ENCODE measurements around the gene FTO.

FTO gene

DNA sequence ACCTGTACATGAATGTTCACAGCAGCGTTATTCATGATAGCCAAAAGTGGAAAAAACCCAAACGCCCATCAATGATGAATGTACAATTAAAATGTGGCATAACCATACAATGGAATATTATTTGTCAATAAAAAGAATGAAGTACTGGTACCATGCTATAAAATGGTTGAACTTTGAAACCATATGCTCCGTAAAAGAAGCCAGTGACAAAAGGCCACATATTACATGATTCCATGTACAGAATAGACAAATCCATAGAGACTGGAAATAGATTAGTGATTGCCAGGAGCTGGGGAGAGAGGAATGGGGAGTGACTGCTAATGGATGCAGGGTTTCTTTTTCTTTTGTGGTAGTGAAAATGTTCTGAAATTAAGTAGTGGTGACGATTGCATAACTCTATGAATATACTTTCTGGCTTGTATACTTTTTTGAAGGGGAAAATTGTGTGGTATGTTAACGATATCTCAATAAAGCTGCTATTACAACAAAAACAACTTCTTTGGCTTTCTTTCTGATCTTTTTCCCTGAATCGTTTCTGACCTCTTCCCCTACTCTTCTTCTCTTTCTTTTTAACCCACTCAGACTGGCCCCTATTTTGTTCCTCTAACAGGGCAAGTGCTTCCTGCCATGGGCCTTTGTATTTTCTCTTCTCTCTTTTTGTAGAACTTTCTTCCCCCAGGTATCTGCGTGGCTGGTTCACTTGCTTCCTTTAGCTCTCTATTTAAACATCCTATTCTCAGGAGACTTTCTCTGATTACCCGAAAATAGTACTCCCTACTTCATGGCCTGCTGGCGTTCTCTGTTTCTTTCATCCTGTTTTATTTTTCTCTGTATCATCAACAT is 67.9 kb downstream of the FTO start:
- no peaks in the 10 kb centered on the region for H3K36me3 Mint-ChIP-seq
- H3K4me1 Mint-ChIP-seq, result peaks cover 17% of the 10 kb centered on the region
- H3K27ac Mint-ChIP-seq, result no peak overlapping the region
- DNase-seq, result no peak
- H3K4me3 Mint-ChIP-seq, result no peak overlapping the region
- H3K27me3 Mint-ChIP-seq, result no peaks in the 10 kb centered on the region
- H3K9me3 Mint-ChIP-seq, result no peaks in the 10 kb centered on the region
- CTCF ChIA-PET, result interaction anchor here (0.6 kb wide), 2 partner anchors 119 to 864 kb away, joined by 3 read pairs; no protein-coding TSS in a partner anchor

DNA sequence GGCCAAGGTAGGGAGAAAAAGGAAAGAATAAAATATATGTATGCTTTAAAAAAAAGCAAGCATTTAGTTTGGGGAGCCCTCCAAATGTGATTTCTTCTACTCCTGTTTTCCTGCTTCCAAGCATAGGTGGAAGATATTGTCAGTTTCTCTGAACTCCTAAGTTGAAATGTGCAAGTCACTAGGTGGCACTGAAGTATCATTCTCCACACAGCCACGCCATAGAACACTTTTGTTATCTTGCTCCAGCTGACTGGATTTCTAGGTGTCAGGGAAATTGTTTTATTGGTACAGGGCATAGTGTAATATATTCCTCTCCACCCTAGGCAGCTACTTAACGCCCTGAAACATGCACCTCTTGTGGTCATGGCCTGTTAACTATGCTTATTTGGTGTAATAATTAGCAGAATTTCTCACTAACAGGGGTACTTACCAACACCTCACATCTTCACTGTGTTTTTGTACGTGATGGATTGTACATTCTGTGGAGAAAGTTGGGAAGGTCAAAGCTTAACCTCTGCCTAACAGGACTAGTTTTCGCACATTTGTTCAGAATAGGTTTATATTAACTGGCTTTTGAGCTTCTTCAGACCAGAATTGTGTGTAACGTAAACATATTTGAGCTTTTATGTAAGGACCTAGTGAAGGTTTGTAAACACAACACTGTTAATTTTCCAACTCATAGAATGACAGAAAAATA is 69.3 kb downstream of the FTO start:
- H3K27me3 Mint-ChIP-seq, result no peaks in the 10 kb centered on the region
- no peak overlapping the region for H3K4me3 Mint-ChIP-seq
- CTCF ChIA-PET, result interaction anchor here (0.7 to 1.5 kb wide), 8 partner anchors 11 to 507 kb away, joined by 3 to 6 read pairs (median 3); partner anchors contain the start of genes FTO and RPGRIP1L
- H3K27ac Mint-ChIP-seq, result no peak overlapping the region
- no peaks in the 10 kb centered on the region for H3K36me3 Mint-ChIP-seq
- DNase-seq, result peak; percentile 48
- peaks cover 14% of the 10 kb centered on the region for H3K4me1 Mint-ChIP-seq
- H3K9me3 Mint-ChIP-seq, result no peaks in the 10 kb centered on the region

DNA sequence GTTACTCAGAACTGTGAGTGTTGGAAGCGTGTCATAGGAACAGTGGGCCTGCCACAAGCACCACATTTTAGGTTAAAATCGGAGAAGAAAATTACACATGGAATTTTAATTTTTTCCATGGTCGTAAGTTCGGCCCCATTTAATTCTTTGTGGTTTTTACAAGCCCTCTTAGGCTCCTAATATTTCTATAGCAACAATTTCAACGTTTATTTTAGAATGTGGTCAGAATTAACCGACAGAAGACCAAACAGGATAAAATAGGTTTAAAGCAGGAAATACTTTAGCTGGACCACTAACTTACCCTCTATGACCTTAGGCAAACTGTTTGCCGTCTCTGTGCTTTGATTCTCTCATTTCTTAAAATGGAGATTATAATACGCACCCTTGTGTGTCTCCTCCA is 69.9 kb downstream of the FTO start:
- no peak for DNase-seq
- Mint-ChIP-seq H3K4me1 (peaks cover 9% of the 10 kb centered on the region), H3K4me3 (no peak overlapping the region), H3K36me3 (no peaks in the 10 kb centered on the region), H3K27me3 (no peaks in the 10 kb centered on the region), H3K9me3 (no peaks in the 10 kb centered on the region), H3K27ac (no peak overlapping the region)
- CTCF ChIA-PET, result interaction anchor here (0.7 to 1.5 kb wide), 7 partner anchors 10 to 506 kb away, joined by 3 to 6 read pairs (median 3); no protein-coding TSS in a partner anchor

GRCh38 chr16:53775106-53775820 is 71.3 kb downstream of the FTO start:
- no peak for DNase-seq
- CTCF ChIA-PET, result interaction anchor here (1.2 to 1.5 kb wide), 2 partner anchors 173 to 226 kb away, joined by 3 read pairs; no protein-coding TSS in a partner anchor
- H3K4me3 Mint-ChIP-seq, result no peak overlapping the region
- H3K27ac Mint-ChIP-seq, result no peak overlapping the region
- H3K4me1 Mint-ChIP-seq, result peaks cover 5% of the 10 kb centered on the region
- H3K27me3 Mint-ChIP-seq, result no peaks in the 10 kb centered on the region
- no peaks in the 10 kb centered on the region for H3K9me3 Mint-ChIP-seq
- no peaks in the 10 kb centered on the region for H3K36me3 Mint-ChIP-seq

DNA sequence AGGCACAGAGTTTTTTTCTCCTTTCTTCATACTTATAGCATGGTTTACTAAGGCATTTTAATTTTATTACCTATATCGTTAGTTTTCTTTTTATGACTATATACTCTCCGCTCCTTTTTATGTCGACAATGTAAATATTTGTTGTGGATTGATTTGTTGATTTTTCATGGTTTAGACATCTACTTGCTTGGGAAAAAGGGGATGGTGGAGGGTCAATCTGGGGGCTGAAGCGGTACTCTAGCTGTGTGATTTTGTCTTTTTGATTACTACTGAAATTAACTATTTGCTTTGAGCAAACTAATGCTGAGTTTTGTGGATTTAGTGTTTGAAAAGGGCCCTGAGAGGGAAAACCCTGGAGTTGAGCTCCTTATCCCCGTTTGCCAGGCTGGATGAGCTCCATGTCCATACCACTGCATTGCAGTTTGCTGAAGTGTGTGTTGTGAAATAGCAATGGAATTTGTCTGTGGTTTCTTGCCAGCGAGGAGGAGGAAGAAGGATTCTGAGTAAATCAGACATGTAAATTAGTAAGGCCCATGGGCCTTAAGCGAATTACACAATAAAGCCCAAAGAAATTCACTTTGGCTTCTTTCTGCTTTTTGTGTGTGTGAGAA is 72.0 kb downstream of the FTO start:
- Mint-ChIP-seq H3K27ac (no peak overlapping the region), H3K36me3 (no peaks in the 10 kb centered on the region), H3K27me3 (no peaks in the 10 kb centered on the region), H3K9me3 (no peaks in the 10 kb centered on the region), H3K4me3 (no peak overlapping the region), H3K4me1 (peaks cover 5% of the 10 kb centered on the region)
- CTCF ChIA-PET, result no interaction called here
- DNase-seq, result no peak

- DNase-seq, result no peak
- Mint-ChIP-seq H3K36me3 (peaks cover 2% of the 10 kb centered on the region), H3K9me3 (no peaks in the 10 kb centered on the region), H3K27me3 (no peaks in the 10 kb centered on the region), H3K27ac (no peak overlapping the region), H3K4me3 (no peak overlapping the region), H3K4me1 (peaks cover 3% of the 10 kb centered on the region)
- CTCF ChIA-PET, result no interaction called here
Measured at GRCh38 chr16:53779186-53779585, 75.2 kb downstream of the FTO start.

- Mint-ChIP-seq H3K27ac (no peak overlapping the region), H3K36me3 (peaks cover 2% of the 10 kb centered on the region), H3K27me3 (no peaks in the 10 kb centered on the region), H3K4me1 (no peaks in the 10 kb centered on the region), H3K9me3 (no peaks in the 10 kb centered on the region), H3K4me3 (no peak overlapping the region)
- DNase-seq, result no peak
- CTCF ChIA-PET, result no interaction called here
Measured at GRCh38 chr16:53780051-53780450, 76.1 kb downstream of the FTO start.

GRCh38 chr16:53781023-53781605 is 77.2 kb downstream of the FTO start:
- CTCF ChIA-PET, result no interaction called here
- DNase-seq, result no peak
- Mint-ChIP-seq H3K27me3 (no peaks in the 10 kb centered on the region), H3K36me3 (peaks cover 4% of the 10 kb centered on the region), H3K9me3 (no peaks in the 10 kb centered on the region), H3K4me3 (no peak overlapping the region), H3K4me1 (no peaks in the 10 kb centered on the region), H3K27ac (no peak overlapping the region)

DNA sequence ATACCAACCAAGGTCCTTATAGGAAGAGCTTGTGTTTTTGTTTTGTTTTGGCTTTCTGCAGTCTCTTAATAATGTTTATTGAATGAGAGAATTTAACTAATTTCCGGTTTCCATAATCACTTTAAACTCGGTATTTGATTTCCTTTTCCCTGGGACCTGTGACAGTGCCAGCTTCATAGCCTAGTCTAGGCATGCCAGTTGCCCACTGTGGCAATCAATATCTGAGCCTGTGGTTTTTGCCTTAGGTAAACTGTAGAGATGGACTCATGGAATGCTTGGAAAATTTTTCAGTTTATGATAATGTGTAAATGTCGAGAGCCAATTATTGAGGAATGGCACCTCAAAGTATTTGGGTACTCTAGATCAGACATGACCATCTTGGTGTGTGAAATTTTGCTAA is 78.2 kb downstream of the FTO start:
- DNase-seq, result no peak
- CTCF ChIA-PET, result interaction anchor here (0.5 kb wide), 1 partner anchor 13 kb away, joined by 3 read pairs; no protein-coding TSS in a partner anchor

GRCh38 chr16:53784291-53784690 is 80.3 kb downstream of the FTO start:
- Mint-ChIP-seq H3K9me3 (no peaks in the 10 kb centered on the region), H3K27ac (no peak overlapping the region), H3K27me3 (no peaks in the 10 kb centered on the region), H3K4me3 (no peak overlapping the region), H3K36me3 (peaks cover 4% of the 10 kb centered on the region), H3K4me1 (no peaks in the 10 kb centered on the region)
- CTCF ChIA-PET, result interaction anchor here (1.4 to 1.9 kb wide), 2 partner anchors 11 to 30 kb away, joined by 3 to 5 read pairs; no protein-coding TSS in a partner anchor
- DNase-seq, result no peak

More for the DNA sequence above, 78.2 kb downstream of the FTO start:
- H3K4me1 Mint-ChIP-seq, result no peaks in the 10 kb centered on the region
- H3K27ac Mint-ChIP-seq, result no peak overlapping the region
- H3K27me3 Mint-ChIP-seq, result no peaks in the 10 kb centered on the region
- H3K36me3 Mint-ChIP-seq, result peaks cover 4% of the 10 kb centered on the region
- H3K9me3 Mint-ChIP-seq, result no peaks in the 10 kb centered on the region
- no peak overlapping the region for H3K4me3 Mint-ChIP-seq

- Mint-ChIP-seq H3K27ac (no peak overlapping the region), H3K4me3 (no peak overlapping the region), H3K4me1 (no peaks in the 10 kb centered on the region), H3K36me3 (peaks cover 4% of the 10 kb centered on the region), H3K9me3 (no peaks in the 10 kb centered on the region), H3K27me3 (no peaks in the 10 kb centered on the region)
- CTCF ChIA-PET, result interaction anchor here (1.9 kb wide), 1 partner anchor 12 kb away, joined by 5 read pairs; no protein-coding TSS in a partner anchor
- DNase-seq, result no peak
Measured at GRCh38 chr16:53785044-53785443, 81.1 kb downstream of the FTO start.

DNA sequence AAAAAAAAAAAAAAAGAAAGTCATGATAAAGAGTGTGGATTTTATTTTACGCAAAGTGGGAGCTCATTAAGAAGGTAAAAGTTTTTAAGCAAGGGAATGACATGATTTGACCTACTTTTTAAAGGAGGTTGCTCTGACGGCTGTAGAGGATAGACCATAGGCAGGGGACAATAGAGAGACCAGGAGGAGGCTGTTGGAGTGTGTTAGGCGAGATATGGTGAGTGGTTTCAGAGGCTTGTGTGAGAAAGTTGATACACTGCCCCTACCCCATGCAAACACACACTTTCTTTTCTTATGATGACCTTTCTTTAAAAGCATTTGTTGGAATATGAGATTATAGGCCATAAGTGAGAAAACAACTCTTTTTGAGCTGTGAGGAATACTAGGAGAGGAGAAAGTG is 82.0 kb downstream of the FTO start:
- CTCF ChIA-PET, result no interaction called here
- H3K36me3 Mint-ChIP-seq, result peaks cover 4% of the 10 kb centered on the region

GRCh38 chr16:53787423-53787822 is 83.5 kb downstream of the FTO start:
- H3K27me3 Mint-ChIP-seq, result no peaks in the 10 kb centered on the region
- no peaks in the 10 kb centered on the region for H3K9me3 Mint-ChIP-seq
- no peak overlapping the region for H3K4me3 Mint-ChIP-seq
- H3K27ac Mint-ChIP-seq, result no peak overlapping the region
- H3K36me3 Mint-ChIP-seq, result peaks cover 4% of the 10 kb centered on the region
- H3K4me1 Mint-ChIP-seq, result no peaks in the 10 kb centered on the region
- CTCF ChIA-PET, result no interaction called here
- no peak for DNase-seq

More for the DNA sequence above, 82.0 kb downstream of the FTO start:
- no peak for DNase-seq
- H3K27ac Mint-ChIP-seq, result no peak overlapping the region
- no peaks in the 10 kb centered on the region for H3K27me3 Mint-ChIP-seq
- H3K4me1 Mint-ChIP-seq, result no peaks in the 10 kb centered on the region
- no peaks in the 10 kb centered on the region for H3K9me3 Mint-ChIP-seq
- no peak overlapping the region for H3K4me3 Mint-ChIP-seq
